ENCODE data around the gene AMPD3. TPM values are rescaled to one million over a fixed set of nuclear protein-coding genes. Genes with fewer than 3 reads are reported as not detected.

Gene AMPD3
- polyA plus RNA-seq, 1 of the 3 experiments (the other 2 are of a cell fraction), result 1.7 TPM

DNA sequence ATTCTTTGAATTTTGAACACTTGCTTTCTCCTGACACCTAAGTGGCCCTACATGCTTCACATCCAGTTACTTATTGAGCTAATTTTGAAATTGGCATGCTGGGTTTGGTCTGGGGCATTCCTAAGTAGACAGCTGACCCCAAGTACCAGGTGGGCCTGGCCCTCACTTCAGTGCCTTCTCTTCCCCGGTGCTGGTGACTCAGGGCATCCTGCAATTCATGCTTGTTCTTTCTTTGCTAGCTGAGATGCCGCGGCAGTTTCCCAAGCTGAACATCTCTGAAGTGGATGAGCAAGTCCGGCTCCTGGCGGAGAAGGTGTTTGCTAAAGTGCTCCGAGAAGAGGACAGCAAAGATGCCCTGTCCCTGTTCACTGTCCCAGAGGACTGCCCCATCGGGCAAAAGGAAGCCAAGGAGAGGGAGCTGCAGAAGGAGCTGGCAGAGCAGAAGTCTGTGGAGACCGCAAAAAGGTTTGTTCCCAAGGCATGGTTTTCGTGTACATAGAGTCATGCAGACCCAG, 6.3 kb downstream of the AMPD3 start (continued):
- no peak for TF ChIP-seq SMC3 (IDR thresholded peaks at IDR 0.05; ENCODE audit: low read depth, low read length)
- TF ChIP-seq FOXJ3 (CRISPR knock-in tag; IDR thresholded peaks at IDR 0.05), result no peak

- no peaks in the 10 kb centered on the region for H3K27me3 ChIP-seq (ENCODE audit: insufficient read depth)
- 92% methylated on average over 5 of the region's 5 CpGs for WGBS (ENCODE audit: low lambda C conversion rate)
- no peaks in the 10 kb centered on the region for H3K9me3 ChIP-seq
- no peak overlapping the region for H3K27ac ChIP-seq (ENCODE audit: low read depth in 2 of 2, low read length in 1 of 2)
- DNase-seq, result no peak
- no peak overlapping the region for H2AFZ ChIP-seq (ENCODE audit: low read depth)
- ChIA-PET POLR2A (no interaction called here), CTCF (no interaction called here)
- H3K9ac ChIP-seq, result no peak overlapping the region
- H3K79me2 ChIP-seq (ENCODE audit: insufficient read depth), result no peaks in the 10 kb centered on the region
- H4K20me1 ChIP-seq (ENCODE audit: insufficient read depth), result no peaks in the 10 kb centered on the region
- TF ChIP-seq NFIC (IDR thresholded peaks at IDR 0.05; ENCODE audit: borderline replicate concordance) (no peak), FOXJ3 (CRISPR knock-in tag; IDR thresholded peaks at IDR 0.05) (no peak), JUND (IDR thresholded peaks at IDR 0.05) (no peak), TAF1 (IDR thresholded peaks at IDR 0.05; ENCODE audit: borderline replicate concordance, low read depth, low read length) (no peak)
- H3F3A ChIP-seq (replicated peaks; ENCODE audit: insufficient read depth), result no peaks in the 10 kb centered on the region
- H3K9me2 ChIP-seq, result no peaks in the 10 kb centered on the region
- H3K36me3 ChIP-seq (replicated peaks in 1 of 2; ENCODE audit: control insufficient read depth in 1 of 2, insufficient read depth in 2 of 2, low read length in 1 of 2), result no peaks in the 10 kb centered on the region
- peaks cover 0 to 9% of the 10 kb centered on the region in 2 experiments; a peak in 1 of 4 replicates for H3K4me1 ChIP-seq (ENCODE audit: control insufficient read depth in 1 of 2, insufficient read depth in 2 of 2, low read depth in 1 of 2, low read length in 1 of 2)
- H3K4me3 ChIP-seq (ENCODE audit: low read depth in 2 of 2, low read length in 1 of 2), result no peak overlapping the region
- H3K4me2 ChIP-seq, result no peak overlapping the region
Measured at GRCh38 chr11:10462746-10463300, 7.8 kb downstream of the AMPD3 start.

DNA sequence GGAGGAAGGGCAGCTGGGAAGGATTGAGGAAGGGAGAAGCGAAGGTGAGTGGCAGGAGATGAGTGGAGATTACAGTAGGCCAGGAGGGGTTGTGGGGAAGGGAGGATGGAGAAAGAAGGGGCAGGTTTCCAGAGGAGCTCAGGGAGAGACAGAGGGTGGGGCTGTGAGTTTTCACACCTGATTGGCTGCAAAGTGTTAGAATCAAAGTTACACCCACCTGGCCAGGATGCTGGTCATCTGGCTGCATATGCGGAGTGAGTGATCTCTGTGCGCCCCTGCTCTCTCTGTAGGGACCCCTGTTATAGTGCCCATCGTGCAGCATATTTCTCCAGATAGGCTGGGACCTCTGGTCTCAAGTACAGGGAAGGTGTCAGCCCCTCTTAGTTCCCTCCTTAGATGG, 18.3 kb downstream of the AMPD3 start:
- H3K4me1 ChIP-seq (ENCODE audit: control insufficient read depth in 1 of 2, insufficient read depth in 2 of 2, low read depth in 1 of 2, low read length in 1 of 2), result peaks cover 0 to 11% of the 10 kb centered on the region in 2 experiments; a peak in 1 of 4 replicates
- no peaks in the 10 kb centered on the region for H3K9me2 ChIP-seq
- H3K79me2 ChIP-seq (ENCODE audit: insufficient read depth), result no peaks in the 10 kb centered on the region
- 94% methylated on average over 4 of the region's 4 CpGs for whole genome bisulfite sequencing (ENCODE audit: low lambda C conversion rate)
- POLR2A ChIA-PET, result no interaction called here
- DNase-seq, result no peak
- no peak overlapping the region for H3K4me3 ChIP-seq (ENCODE audit: low read depth in 2 of 2, low read length in 1 of 2)
- H3K27me3 ChIP-seq (ENCODE audit: insufficient read depth), result no peaks in the 10 kb centered on the region
- no peak overlapping the region for H3K27ac ChIP-seq (ENCODE audit: low read depth in 2 of 2, low read length in 1 of 2)
- H3K36me3 ChIP-seq (replicated peaks in 1 of 2; ENCODE audit: control insufficient read depth in 1 of 2, insufficient read depth in 2 of 2, low read length in 1 of 2), result no peaks in the 10 kb centered on the region
- CTCF ChIA-PET, result interaction anchor here (1.0 to 1.1 kb wide), 2 partner anchors 14 to 67 kb away, joined by 3 to 4 read pairs; partner anchors contain the start of gene RNF141
- H2AFZ ChIP-seq (ENCODE audit: low read depth), result no peak overlapping the region
- H4K20me1 ChIP-seq (ENCODE audit: insufficient read depth), result no peaks in the 10 kb centered on the region
- H3F3A ChIP-seq (replicated peaks; ENCODE audit: insufficient read depth), result no peaks in the 10 kb centered on the region
- no peaks in the 10 kb centered on the region for H3K9me3 ChIP-seq
- no peak overlapping the region for H3K4me2 ChIP-seq
- no peak overlapping the region for H3K9ac ChIP-seq
- TF ChIP-seq PBX3 (IDR thresholded peaks at IDR 0.05) (no peak), SMC3 (IDR thresholded peaks at IDR 0.05; ENCODE audit: low read depth, low read length) (no peak), TAF1 (IDR thresholded peaks at IDR 0.05; ENCODE audit: borderline replicate concordance, low read depth, low read length) (no peak), EZH2phosphoT487 (IDR thresholded peaks at IDR 0.05; ENCODE audit: borderline replicate concordance, low read depth) (no peak), FOSL2 (IDR thresholded peaks at IDR 0.05; ENCODE audit: borderline replicate concordance, low read depth) (no peak), NFIC (IDR thresholded peaks at IDR 0.05; ENCODE audit: borderline replicate concordance) (no peak), POLR2AphosphoS5 (IDR thresholded peaks at IDR 0.05; ENCODE audit: low read depth, low read length) (no peak), SIN3A (IDR thresholded peaks at IDR 0.05; ENCODE audit: borderline replicate concordance, low read depth, low read length) (no peak), JUND (IDR thresholded peaks at IDR 0.05) (no peak)
- TF ChIP-seq, protein P1, sequence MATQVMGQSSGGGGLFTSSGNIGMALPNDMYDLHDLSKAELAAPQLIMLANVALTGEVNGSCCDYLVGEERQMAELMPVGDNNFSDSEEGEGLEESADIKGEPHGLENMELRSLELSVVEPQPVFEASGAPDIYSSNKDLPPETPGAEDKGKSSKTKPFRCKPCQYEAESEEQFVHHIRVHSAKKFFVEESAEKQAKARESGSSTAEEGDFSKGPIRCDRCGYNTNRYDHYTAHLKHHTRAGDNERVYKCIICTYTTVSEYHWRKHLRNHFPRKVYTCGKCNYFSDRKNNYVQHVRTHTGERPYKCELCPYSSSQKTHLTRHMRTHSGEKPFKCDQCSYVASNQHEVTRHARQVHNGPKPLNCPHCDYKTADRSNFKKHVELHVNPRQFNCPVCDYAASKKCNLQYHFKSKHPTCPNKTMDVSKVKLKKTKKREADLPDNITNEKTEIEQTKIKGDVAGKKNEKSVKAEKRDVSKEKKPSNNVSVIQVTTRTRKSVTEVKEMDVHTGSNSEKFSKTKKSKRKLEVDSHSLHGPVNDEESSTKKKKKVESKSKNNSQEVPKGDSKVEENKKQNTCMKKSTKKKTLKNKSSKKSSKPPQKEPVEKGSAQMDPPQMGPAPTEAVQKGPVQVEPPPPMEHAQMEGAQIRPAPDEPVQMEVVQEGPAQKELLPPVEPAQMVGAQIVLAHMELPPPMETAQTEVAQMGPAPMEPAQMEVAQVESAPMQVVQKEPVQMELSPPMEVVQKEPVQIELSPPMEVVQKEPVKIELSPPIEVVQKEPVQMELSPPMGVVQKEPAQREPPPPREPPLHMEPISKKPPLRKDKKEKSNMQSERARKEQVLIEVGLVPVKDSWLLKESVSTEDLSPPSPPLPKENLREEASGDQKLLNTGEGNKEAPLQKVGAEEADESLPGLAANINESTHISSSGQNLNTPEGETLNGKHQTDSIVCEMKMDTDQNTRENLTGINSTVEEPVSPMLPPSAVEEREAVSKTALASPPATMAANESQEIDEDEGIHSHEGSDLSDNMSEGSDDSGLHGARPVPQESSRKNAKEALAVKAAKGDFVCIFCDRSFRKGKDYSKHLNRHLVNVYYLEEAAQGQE (IDR thresholded peaks at IDR 0.05; ENCODE audit: low read depth, low read length), result no peak
- TF ChIP-seq, protein P2, sequence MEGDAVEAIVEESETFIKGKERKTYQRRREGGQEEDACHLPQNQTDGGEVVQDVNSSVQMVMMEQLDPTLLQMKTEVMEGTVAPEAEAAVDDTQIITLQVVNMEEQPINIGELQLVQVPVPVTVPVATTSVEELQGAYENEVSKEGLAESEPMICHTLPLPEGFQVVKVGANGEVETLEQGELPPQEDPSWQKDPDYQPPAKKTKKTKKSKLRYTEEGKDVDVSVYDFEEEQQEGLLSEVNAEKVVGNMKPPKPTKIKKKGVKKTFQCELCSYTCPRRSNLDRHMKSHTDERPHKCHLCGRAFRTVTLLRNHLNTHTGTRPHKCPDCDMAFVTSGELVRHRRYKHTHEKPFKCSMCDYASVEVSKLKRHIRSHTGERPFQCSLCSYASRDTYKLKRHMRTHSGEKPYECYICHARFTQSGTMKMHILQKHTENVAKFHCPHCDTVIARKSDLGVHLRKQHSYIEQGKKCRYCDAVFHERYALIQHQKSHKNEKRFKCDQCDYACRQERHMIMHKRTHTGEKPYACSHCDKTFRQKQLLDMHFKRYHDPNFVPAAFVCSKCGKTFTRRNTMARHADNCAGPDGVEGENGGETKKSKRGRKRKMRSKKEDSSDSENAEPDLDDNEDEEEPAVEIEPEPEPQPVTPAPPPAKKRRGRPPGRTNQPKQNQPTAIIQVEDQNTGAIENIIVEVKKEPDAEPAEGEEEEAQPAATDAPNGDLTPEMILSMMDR (IDR thresholded peaks at IDR 0.05), result no peak
- TF ChIP-seq, protein P3, sequence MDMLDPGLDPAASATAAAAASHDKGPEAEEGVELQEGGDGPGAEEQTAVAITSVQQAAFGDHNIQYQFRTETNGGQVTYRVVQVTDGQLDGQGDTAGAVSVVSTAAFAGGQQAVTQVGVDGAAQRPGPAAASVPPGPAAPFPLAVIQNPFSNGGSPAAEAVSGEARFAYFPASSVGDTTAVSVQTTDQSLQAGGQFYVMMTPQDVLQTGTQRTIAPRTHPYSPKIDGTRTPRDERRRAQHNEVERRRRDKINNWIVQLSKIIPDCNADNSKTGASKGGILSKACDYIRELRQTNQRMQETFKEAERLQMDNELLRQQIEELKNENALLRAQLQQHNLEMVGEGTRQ (IDR thresholded peaks at IDR 0.05; ENCODE audit: borderline replicate concordance, low read depth, low read length), result no peak
